ENCODE data around the gene ZBED3. TPM values are rescaled to one million over a fixed set of nuclear protein-coding genes. Genes with fewer than 3 reads are reported as not detected.
A peak's percentile ranks its signal among the peaks of the same experiment; 100 is the strongest.
"Not testable (repeated sequence)": the region's sequence is repeated elsewhere in the genome, so short reads cannot be mapped to it uniquely, and the experiment has no call there.

Gene ZBED3
- total RNA-seq, 1 donor = 1.1 TPM

- H3K4me2 ChIP-seq (ENCODE audit: insufficient read depth, low read length) = no peak overlapping the region
- no peaks in the 10 kb centered on the region for H3K79me2 ChIP-seq (ENCODE audit: insufficient read depth, low read length)
- no peak for DNase-seq (ENCODE audit: insufficient read length, low spot score, missing footprints)
- H3K9me3 ChIP-seq (ENCODE audit: low read depth, low read length) = no peaks in the 10 kb centered on the region
- no peak overlapping the region for H3K4me3 ChIP-seq (ENCODE audit: insufficient read depth, low read length)
- no peak for TF ChIP-seq CTCF (IDR thresholded peaks at IDR 0.05; ENCODE audit: extremely low read depth, low read depth, low read length)
- no peak overlapping the region for H2AFZ ChIP-seq (ENCODE audit: low read length)
- no peaks in the 10 kb centered on the region for H3K27me3 ChIP-seq (ENCODE audit: insufficient read depth, low read length)
- no peak overlapping the region for H3K27ac ChIP-seq (ENCODE audit: low read depth, low read length)
- peaks cover 4% of the 10 kb centered on the region for H3K4me1 ChIP-seq (ENCODE audit: insufficient read depth, low read length)
- H4K20me1 ChIP-seq (ENCODE audit: insufficient read depth, low read length) = peaks cover 6% of the 10 kb centered on the region
- no peaks in the 10 kb centered on the region for H3K36me3 ChIP-seq (ENCODE audit: insufficient read depth, low read length)
Measured at GRCh38 chr5:77080905-77081304, 6.2 kb downstream of the ZBED3 start.

GRCh38 chr5:77080479-77080878, 6.6 kb downstream of the ZBED3 start:
- H3K4me2 ChIP-seq (ENCODE audit: insufficient read depth, low read length); H2AFZ ChIP-seq (ENCODE audit: low read length); H4K20me1 ChIP-seq (ENCODE audit: insufficient read depth, low read length); H3K4me1 ChIP-seq (ENCODE audit: insufficient read depth, low read length); H3K79me2 ChIP-seq (ENCODE audit: insufficient read depth, low read length); H3K4me3 ChIP-seq (ENCODE audit: insufficient read depth, low read length); H3K36me3 ChIP-seq (ENCODE audit: insufficient read depth, low read length); H3K27me3 ChIP-seq (ENCODE audit: insufficient read depth, low read length); H3K27ac ChIP-seq (ENCODE audit: low read depth, low read length); H3K9me3 ChIP-seq (ENCODE audit: low read depth, low read length); DNase-seq (ENCODE audit: insufficient read length, low spot score, missing footprints): not testable (repeated sequence)

GRCh38 chr5:77077829-77078176, 9.3 kb downstream of the ZBED3 start:
- peak overlapping the region; percentile 71 for H3K4me3 ChIP-seq (ENCODE audit: insufficient read depth, low read length)

GRCh38 chr5:77076961-77077828, 9.9 kb downstream of the ZBED3 start:
- no peaks in the 10 kb centered on the region for H3K79me2 ChIP-seq (ENCODE audit: insufficient read depth, low read length)
- H3K27me3 ChIP-seq (ENCODE audit: insufficient read depth, low read length) = no peaks in the 10 kb centered on the region
- H3K9me3 ChIP-seq (ENCODE audit: low read depth, low read length) = no peaks in the 10 kb centered on the region
- H3K36me3 ChIP-seq (ENCODE audit: insufficient read depth, low read length) = no peaks in the 10 kb centered on the region
- H3K4me1 ChIP-seq (ENCODE audit: insufficient read depth, low read length) = peaks cover 4% of the 10 kb centered on the region
- no peak overlapping the region for H3K27ac ChIP-seq (ENCODE audit: low read depth, low read length)
- H2AFZ ChIP-seq (ENCODE audit: low read length) = peak overlapping the region; percentile 79
- H4K20me1 ChIP-seq (ENCODE audit: insufficient read depth, low read length) = peaks cover 6% of the 10 kb centered on the region
- TF ChIP-seq CTCF (IDR thresholded peaks at IDR 0.05; ENCODE audit: extremely low read depth, low read depth, low read length) = peak; percentile 45
- peak; percentile 97 for DNase-seq (ENCODE audit: insufficient read length, low spot score, missing footprints)
- peak overlapping the region; percentile 71 for H3K4me3 ChIP-seq (ENCODE audit: insufficient read depth, low read length)
- H3K4me2 ChIP-seq (ENCODE audit: insufficient read depth, low read length) = peak overlapping the region; percentile 83

More at GRCh38 chr5:77077829-77078176, 9.3 kb downstream of the ZBED3 start:
- DNase-seq (ENCODE audit: insufficient read length, low spot score, missing footprints) = peak; percentile 31
- Histone ChIP-seq H3K9me3 (ENCODE audit: low read depth, low read length) (no peaks in the 10 kb centered on the region), H3K27me3 (ENCODE audit: insufficient read depth, low read length) (no peaks in the 10 kb centered on the region), H2AFZ (ENCODE audit: low read length) (peak overlapping the region; percentile 23), H3K27ac (ENCODE audit: low read depth, low read length) (no peak overlapping the region), H4K20me1 (ENCODE audit: insufficient read depth, low read length) (peaks cover 6% of the 10 kb centered on the region), H3K4me2 (ENCODE audit: insufficient read depth, low read length) (peak overlapping the region; percentile 83), H3K36me3 (ENCODE audit: insufficient read depth, low read length) (no peaks in the 10 kb centered on the region), H3K4me1 (ENCODE audit: insufficient read depth, low read length) (peaks cover 4% of the 10 kb centered on the region), H3K79me2 (ENCODE audit: insufficient read depth, low read length) (no peaks in the 10 kb centered on the region)
- TF ChIP-seq CTCF (IDR thresholded peaks at IDR 0.05; ENCODE audit: extremely low read depth, low read depth, low read length) = no peak
